ENCODE measurements around the gene E2F2.

Gene E2F2

DNA sequence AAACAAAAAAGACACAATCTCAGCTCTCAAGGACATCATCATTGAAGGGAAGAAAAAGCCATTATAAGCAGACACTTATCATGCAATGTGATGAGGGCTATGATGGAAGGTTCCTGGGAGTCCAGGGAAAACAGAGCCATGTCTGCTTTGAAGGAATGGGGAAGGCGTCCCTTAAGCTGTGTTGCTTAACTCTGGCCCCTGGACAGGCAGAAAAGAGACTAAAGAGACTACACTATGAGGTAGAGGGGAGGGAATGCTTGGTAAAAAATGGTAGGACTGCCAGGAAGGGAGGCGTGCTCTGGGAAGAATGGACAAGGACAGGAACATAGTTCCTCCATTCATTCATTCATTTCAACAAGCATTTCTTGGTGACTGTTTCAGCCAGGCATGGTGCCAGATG lies 68.3 kb downstream of the E2F2 start:
- no peak for DNase-seq (ENCODE audit: low read depth in 3 of 3)

DNA sequence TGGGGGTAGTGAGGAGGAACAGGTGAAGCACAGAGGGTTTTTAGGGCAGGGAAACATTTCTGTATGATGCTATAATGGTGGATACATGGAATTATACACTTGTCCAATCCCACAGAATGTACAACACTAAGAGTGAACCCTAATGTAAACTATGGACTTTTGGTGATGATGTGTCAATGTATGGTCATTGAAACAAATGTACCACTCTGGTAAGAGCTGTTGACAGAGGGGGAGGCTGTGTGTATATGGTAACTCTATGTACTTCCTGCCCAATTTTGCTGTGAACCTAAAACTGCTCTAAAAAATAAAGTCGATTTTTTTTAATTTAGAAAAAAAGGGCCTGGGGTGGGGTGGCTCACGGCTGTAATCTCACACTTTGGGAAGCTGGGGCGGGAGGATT lies 70.0 kb downstream of the E2F2 start:
- no peak for DNase-seq (ENCODE audit: low read depth in 3 of 3)

DNA sequence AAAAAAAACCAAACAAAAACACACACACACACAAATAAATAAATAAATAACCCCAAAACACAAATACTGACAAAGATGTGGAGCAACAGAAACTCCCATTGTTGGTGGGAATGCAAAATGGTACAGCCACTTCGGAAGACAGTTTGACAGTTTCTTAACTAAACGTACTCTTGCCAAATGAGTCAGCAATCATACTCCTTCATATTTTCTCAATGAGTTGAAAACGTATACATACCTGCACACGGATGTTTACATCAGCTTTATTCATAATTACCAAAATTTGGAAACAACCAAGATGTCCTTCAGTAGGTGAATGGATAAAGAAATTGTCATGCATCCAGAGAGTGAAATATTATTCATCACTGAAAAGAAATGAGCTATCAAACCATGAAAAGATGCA lies 70.5 kb downstream of the E2F2 start:
- no peak for DNase-seq (ENCODE audit: low read depth in 3 of 3)

DNA sequence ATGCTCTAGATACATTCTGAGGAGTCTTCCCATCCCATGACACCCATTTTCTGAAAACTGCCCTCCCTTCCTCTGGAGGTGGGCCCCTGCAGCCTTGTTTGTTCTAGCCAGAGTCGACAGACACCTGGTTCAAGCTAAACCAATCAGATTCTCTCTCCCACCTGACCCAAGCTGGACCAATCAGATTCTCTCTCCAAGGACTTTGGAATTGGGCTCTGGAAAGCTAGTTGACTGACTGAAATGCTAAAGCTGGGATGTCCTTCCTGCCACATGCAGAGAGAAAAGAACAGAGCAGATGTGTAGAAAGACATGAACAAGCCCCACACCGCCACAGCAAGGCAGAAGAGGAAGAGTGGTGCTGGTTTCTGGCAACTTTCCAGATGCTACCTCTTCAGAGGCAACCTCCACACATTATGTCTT lies 71.7 kb downstream of the E2F2 start:
- no peak for DNase-seq (ENCODE audit: low read depth in 3 of 3)
